IPS DF 4.7 (cell line): Measurements from ENCODE around the gene CRYBG1.
A peak's percentile ranks its signal among the peaks of the same experiment; 100 is the strongest.

Source experiments
- DNase-seq: peaks from one replicate; pipeline ENCODE4 v3.0.0-alpha.2; 2013; ENCODE audit warnings: low spot score; ENCODE audit errors: extremely low read depth

The CRYBG1 gene

DNA sequence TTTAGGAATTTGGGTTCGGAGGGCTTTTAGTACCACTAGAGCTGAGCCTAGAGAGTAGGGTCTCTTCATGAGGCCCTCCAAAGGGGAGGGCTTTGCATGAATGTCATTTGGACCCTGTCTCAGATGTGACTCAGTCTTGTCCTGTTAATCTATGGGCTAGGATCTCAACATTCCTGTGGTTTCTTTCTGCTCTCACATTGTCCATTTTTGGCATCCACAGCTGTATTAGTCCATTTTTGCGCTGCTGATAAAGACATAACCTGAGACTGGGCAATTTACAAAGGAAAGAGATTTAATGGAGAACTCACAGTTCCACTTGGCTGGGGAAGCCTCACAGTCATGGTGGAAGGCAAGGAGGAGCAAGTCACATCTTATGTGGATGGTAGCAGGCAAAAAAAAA, 61.0 kb downstream of the CRYBG1 start:
- no peak for DNase-seq

GRCh38 chr6:106422534-106422933, 62.0 kb downstream of the CRYBG1 start:
- no peak for DNase-seq

DNA sequence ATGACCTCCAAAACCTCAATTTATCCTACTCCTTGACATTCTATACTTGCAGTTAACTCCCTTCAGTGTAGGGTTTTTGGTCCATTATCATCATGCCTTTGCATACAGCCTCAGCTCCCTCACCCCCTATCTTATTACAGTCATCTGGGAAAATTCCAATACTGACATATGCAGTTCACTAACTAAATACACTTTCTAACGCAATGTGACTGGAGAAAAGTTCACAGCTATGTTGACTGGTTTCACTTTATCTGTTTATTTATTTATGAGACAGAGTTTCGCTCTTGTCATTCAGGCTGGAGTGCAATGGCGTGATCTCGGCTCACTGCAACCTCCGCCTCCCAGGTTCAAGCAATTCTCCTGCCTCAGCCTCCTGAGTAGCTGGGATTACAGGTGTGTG, 64.9 kb downstream of the CRYBG1 start:
- no peak for DNase-seq

DNA sequence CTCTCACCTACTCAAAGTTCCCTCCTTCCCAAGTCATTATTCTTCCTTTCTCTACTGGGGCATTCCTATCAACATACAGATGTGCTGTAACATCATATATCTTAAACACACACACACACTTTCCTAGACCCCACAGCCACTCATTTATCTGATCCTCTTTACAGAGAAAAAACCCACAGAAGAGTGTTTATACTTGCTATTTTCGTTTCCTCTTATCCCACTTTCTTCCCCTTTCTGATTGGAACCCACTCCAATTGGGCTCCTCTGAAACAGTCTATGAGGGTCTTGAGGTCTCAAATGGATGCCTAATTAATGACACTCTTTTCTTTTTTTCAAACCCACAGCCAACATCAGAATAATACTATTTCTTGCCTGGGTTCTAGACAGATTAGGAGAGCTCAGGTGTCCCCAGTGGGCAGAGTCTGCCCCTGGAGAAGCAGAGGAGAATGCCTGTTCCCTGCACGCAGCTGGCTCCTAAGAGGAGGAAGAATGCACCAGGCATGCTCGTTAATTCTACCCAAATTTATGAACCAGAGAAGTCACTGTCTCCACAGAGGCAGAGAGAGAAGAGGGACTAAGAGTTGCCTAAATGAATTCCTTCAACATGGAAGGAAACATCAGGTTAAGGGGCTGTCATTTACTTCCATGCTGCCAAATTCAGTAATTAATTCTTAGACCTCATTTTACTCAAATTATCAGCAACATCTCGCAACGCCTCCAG, 65.9 kb downstream of the CRYBG1 start:
- DNase-seq: no peak

DNA sequence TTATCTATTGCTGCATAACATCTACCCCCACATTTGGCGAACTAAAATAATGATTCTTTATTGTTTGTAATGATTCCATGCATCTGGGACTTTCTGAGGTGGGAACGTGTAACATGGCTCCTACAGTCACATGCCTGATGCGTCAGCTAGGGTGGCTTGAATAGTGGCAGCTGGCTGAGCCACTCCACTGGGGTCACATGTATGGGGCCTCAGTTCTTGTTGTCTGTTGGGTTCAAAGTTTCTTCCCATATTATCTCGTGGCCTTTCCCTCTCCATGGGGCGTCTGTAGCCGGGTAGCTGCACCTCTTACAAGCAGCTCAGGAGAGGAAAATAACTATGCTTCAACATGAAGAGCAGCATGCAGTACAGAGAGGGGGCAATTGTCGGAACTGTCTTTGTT, 69.9 kb downstream of the CRYBG1 start:
- no peak for DNase-seq

DNA sequence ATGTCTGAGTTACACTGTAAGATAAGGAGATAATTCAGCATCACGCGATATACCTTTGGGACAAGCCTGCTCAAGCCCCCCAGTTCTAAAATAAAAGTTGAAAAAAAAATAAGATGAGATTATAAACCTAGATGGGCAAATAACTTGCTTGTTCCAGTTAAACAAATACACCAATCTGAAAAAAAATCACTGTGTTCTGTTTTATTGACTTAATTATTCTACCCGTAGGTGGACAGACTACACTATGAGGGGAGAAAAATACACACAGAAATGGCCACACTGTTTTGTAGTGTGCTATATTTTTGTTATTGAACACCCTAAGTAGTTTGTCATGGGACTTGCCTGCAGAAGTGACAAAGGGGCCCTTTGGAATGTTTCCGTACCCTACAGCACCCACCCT, 70.9 kb downstream of the CRYBG1 start:
- no peak for DNase-seq

DNA sequence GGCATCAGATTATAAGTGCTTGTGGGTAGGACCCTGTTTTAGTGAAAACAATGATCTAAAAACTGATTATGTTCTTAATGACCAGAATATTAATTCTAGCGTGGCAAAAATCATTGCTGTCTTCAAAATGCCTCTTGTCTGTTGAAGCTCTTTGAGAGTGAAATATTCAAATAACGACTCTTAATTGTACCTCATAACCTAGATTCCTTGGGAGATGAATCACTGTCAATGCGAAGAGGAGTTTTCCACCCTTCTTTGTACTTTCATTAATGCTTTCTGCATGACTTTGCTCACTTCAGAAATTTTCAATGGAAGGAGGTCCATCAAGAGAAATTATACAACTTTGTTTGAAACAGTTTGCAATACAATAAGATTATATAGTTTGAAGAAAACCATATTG, 71.5 kb downstream of the CRYBG1 start:
- no peak for DNase-seq

DNA sequence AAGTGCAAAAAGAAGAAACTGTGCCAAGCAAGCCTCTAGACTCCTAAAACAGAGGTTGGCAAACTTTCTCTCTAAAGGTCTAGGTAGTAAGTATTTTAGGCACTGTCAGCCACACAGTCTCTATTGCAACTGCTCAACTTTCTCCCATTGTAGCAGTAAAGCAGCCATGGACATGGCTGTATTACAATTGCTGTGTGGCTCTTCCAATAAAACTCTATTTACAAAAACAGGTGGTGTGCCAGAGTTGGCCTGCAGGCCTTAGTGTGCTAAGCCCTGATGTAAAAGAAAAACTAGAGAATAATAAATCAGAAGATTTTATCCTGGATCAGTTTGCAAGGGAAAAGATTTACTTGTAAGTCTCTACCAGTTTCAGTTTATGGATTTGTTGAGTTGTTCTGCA, 74.0 kb downstream of the CRYBG1 start:
- no peak for DNase-seq

GRCh38 chr6:106439459-106439858, 78.9 kb downstream of the CRYBG1 start:
- no peak for DNase-seq

GRCh38 chr6:106440546-106440945, 80.0 kb downstream of the CRYBG1 start:
- no peak for DNase-seq

GRCh38 chr6:106442395-106442794, 81.9 kb downstream of the CRYBG1 start:
- DNase-seq: no peak

DNA sequence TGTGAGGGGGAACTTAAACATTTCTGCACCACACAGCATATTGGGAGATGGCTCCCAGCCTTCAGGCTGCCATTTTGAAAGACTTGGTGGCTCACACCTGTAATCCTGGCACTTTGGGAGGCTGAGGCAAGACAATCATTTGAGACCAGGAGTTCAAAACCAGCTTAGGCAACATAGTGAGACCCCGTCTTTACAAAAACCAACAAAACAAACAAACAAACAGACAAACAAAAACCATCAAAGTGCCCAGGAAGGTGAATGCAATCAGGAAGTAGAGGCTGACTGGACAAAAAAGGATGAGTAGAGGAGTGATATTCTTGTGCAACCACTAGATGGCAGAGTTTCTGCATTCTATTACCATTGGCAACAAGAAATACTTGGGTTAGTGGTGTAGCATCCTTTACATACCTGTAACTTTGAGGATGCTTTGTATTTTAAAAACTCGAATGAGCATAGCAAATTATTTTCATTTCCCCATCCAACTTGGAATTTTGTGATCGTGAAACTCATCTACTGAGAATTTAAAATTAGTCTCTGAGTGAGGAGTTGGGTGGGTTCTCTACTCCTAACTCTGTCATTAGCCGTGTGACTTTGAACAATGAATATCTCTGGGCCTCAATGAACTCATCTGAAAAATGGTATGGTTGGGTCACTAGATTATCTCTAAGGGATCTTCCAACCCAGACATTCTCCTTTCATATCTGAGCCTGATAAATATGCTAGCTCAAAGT, 84.4 kb downstream of the CRYBG1 start:
- peak; percentile 58 for DNase-seq

DNA sequence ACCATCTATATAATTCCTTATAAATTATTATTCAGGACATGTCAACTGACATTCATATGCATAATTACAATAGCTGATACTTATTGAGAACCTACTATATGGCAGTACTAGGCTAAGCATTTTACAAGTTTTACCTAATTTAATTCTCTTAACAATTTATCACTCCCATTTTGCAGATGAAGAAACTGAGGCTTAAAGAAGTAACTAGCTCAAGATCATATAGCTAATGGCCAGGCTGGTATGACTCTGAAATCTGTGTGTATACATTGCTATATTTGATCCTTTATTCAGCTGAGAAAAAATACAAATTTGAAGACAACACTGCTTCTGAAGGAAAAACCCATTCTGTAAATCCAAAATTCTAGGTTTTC, 85.0 kb downstream of the CRYBG1 start:
- no peak for DNase-seq

DNA sequence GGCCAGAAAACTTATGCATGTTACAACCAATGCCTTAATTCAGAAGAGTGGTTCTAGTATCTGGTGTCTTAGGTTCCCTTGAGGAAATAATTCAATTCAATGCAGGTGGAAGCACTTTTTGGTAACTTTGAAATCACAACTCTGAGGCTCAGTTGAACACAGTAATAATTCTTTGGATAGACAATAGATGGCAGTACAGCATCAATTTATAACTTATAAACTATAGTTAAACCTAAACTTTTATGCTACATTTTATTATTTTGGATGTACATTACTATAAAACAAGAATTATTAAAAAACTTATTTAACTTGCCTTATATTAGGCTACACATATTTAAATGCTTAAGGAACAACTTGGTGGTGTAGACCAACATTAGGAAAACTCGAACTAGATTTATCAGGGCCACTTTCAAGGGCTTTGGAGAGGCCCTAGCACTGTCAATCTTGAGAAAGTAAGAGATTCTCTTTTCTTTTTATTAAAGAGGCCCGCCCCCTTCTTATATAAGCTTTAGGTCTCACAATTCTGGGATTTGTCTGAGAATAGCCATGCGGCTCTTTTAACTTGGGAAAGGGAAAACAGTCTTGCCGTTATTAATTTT, 85.9 kb downstream of the CRYBG1 start:
- no peak for DNase-seq

- no peak for DNase-seq
Observed at GRCh38 chr6:106446983-106447382, 86.5 kb downstream of the CRYBG1 start.

DNA sequence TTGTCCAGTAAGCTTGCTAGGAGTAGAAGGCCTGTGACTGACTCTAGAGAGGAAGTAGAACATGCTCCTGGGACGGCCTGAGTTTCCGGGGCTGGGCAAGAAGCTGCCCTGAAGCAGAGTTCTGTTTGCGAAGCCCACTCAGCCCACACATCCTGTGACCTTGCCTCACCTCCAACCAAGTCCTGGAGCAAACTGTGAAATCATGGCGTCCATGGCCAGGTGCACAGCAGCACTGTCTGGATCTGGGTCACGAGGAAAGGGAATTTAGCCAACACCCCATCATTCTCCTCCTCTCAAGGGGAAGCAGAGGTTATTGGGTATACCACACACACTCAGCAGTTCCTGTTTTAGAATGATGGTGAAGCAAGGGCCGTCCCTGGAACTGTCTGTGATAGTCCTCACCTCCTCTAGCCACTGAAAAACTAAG, 87.5 kb downstream of the CRYBG1 start:
- no peak for DNase-seq

DNA sequence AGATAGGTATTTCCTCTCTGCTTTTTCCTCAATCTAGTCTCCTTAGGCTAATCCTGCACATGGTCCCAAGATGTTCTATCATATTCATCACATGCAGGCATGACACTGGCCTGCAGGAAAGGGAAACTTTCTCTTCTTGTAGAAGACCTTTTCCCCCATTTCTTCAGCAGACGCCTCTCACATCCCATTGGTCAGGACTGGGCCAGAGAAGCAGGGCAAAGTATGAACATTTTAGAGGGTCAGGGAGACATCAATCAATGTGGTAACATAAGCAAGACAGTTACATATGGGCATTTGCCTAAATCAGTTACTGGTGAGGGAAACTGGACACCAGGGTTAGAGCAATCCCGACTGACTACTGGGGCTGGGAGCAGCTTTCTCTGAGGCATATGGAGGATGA, 90.1 kb downstream of the CRYBG1 start:
- no peak for DNase-seq

DNA sequence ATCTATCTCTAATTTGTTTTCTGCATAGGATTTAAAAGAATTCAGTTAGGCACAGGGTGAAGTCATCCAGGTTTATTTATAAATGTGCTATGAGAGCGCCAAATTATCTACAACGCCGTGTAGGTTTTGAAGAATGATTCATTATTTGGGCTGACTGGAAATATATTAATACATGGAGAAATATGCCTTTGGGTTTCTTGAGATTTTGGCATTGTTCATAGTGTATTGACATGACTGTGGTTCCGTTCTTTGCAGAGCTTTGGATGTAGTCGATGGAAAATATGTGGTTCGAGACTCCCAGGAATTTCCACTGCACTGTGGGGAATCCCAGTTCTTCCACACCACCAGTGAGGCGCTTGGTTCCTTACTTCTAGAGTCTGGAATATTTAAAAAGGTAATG, 90.9 kb downstream of the CRYBG1 start:
- DNase-seq: no peak

DNA sequence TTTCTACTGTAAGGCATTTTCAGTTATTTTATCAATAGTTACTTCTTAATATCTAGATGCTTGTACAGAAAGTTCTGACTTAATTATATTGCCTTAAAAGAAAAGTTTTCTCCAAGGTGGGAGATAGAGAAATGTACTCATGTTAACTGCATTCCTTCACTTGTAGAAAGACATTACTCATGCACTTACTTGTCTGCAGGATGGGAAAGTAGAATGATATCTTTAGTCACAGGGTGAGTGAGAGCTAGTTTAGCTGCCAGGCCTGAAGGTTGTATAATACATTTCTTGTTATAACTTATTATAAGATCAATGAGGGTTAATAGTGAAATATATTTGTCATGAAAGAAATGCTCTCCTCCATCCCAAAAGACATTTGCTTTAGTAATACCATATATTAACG, 92.1 kb downstream of the CRYBG1 start:
- no peak for DNase-seq

- peak; percentile 14 for DNase-seq
Observed at GRCh38 chr6:106453756-106454367, 93.3 kb downstream of the CRYBG1 start.

- DNase-seq: no peak
Observed at GRCh38 chr6:106456756-106457155, 96.2 kb downstream of the CRYBG1 start.
